Skeletal muscle tissue (tissue), 4 donors: ENCODE measurements around the gene BEX1. TPM values are rescaled to one million over a fixed set of nuclear protein-coding genes. Genes with fewer than 3 reads are reported as not detected.
"Not testable (repeated sequence)": the region's sequence is repeated elsewhere in the genome, so short reads cannot be mapped to it uniquely, and the experiment has no call there.

Experiments used
- H3K27ac ChIP-seq: one replicate; pipeline ENCODE4 v1.7.0; 2013; ENCODE audit warnings: mild to moderate bottlenecking, low read depth, low read length, inconsistent platforms
- H3K27me3 ChIP-seq, 3 donors: one replicate each; pipeline ENCODE4 v1.7.0; 2013; ENCODE audit warnings: low read length in 3 of 3; ENCODE audit not compliant: control insufficient read depth in 3 of 3, insufficient read depth in 3 of 3
- H3K36me3 ChIP-seq, 3 donors: one replicate each; pipeline ENCODE4 v1.7.0; 2013; ENCODE audit warnings: low read length in 3 of 3; ENCODE audit not compliant: control insufficient read depth in 3 of 3, insufficient read depth in 3 of 3
- H3K4me1 ChIP-seq, 3 donors: one replicate each; pipeline ENCODE4 v1.7.0; 2013; ENCODE audit warnings: low read length in 3 of 3, mild to moderate bottlenecking in 3 of 3; ENCODE audit not compliant: control insufficient read depth in 3 of 3, insufficient read depth in 3 of 3
- H3K4me3 ChIP-seq, 3 donors: one replicate each; pipeline ENCODE4 v1.7.0; 2013; ENCODE audit warnings: low read length in 3 of 3
- H3K9ac ChIP-seq, 3 donors: one replicate each; pipeline ENCODE4 v1.7.0; 2013; ENCODE audit warnings: low read length in 3 of 3, mild to moderate bottlenecking in 3 of 3, moderate library complexity in 2 of 3, low read depth in 1 of 3
- H3K9me3 ChIP-seq, 3 donors: one replicate each; pipeline ENCODE4 v1.7.0; 2013; ENCODE audit warnings: low read length in 3 of 3; ENCODE audit not compliant: control insufficient read depth in 3 of 3
- total RNA-seq: library from RNA; depleted of rRNA; stranded (reverse); fragments of >200 nt; gene quantifications from one replicate; pipeline ENCODE4 v1.2.3, GENCODE V29; 2014
- donor health status: Osteomylitis.

BEX1 gene
- total RNA-seq, 1 donor from 2014 or later = 1.0 TPM

DNA sequence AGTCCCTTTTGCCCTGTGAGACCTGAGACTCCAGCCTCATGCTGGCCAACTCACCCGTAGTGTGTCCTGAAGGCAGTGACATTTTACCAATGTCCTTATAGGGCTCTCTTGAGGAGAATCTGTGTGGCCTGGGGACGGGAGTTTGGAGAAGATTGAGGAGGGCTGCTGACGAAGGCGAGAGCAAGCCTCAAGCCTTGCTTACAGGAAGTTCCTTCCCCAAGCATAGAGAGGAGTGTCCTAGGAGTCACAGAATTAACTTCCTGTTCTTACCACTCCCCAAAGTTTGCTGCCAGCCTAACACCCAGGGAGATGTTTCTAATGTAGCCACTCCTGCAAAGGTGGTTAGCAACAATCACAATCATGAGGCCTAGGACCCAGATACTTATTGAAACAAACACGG lies 29.0 kb upstream of the BEX1 start, which contains the start of gene NXF3:
NXF3 (minus strand) TSS at position 202 of the 400 bp plus-strand sequence; CDS start at position 82, 120 bp downstream.
- Histone ChIP-seq H3K4me3 (no peak within 1 kb of the TSS), H3K36me3 (no peaks in the 10 kb centered on the region), H3K9me3 (no peaks in the 10 kb centered on the region), H3K27me3 (no peaks in the 10 kb centered on the region), H3K4me1 (no peaks in the 10 kb centered on the region), H3K9ac (no peak within 1 kb of the TSS), H3K27ac (no peak within 1 kb of the TSS)

DNA sequence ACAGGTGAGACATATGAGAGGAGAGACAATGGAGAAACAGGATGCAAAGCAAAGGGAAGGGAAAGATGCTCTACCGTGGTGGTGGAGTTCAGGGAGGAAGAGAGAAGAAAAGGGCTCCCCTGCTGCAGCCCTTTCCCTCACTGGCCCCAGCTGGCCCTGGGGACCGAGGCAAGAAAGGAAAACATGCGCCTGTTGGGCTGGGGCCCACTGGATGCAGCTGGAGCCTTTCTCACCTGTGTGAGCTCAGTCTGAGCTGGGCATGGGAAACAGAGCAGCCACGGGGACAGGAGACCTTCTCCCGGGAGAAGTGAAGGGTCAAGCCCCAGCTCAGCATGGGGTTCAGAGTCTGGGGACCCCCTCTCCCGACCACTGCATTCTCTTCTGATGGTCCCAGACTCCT lies 17.1 kb upstream of the BEX1 start:
- Histone ChIP-seq H3K4me1 (no peaks in the 10 kb centered on the region), H3K9ac (no peak overlapping the region), H3K27me3 (peaks cover 0 to 6% (median 2%) of the 10 kb centered on the region in 3 donors), H3K4me3 (no peak overlapping the region), H3K27ac (no peak overlapping the region), H3K9me3 (no peaks in the 10 kb centered on the region), H3K36me3 (no peaks in the 10 kb centered on the region)

DNA sequence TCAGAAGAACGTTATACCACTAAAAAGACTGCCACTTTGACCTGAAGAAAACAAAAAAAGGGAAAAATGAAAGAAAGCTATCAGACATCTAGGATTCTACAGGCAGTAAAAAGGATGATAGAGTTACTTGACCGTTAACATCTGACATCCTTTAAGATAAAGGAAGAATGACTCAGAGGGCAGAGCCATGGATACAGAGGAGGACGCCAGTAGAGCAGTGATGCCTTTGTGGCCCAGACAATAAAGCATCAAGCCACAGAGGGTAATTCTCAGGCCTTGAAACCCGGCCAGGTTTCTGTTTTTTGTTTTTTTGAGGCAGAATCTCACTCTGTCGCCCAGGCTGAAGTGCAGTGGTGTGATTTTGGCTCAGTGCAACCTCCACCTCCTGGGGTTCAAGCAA lies 9.5 kb upstream of the BEX1 start:
- H3K27me3 ChIP-seq = no peaks in the 10 kb centered on the region
- no peak overlapping the region for H3K4me3 ChIP-seq
- H3K27ac ChIP-seq = no peak overlapping the region
- H3K4me1 ChIP-seq = no peaks in the 10 kb centered on the region
- no peaks in the 10 kb centered on the region for H3K36me3 ChIP-seq
- no peak overlapping the region for H3K9ac ChIP-seq
- no peaks in the 10 kb centered on the region for H3K9me3 ChIP-seq

DNA sequence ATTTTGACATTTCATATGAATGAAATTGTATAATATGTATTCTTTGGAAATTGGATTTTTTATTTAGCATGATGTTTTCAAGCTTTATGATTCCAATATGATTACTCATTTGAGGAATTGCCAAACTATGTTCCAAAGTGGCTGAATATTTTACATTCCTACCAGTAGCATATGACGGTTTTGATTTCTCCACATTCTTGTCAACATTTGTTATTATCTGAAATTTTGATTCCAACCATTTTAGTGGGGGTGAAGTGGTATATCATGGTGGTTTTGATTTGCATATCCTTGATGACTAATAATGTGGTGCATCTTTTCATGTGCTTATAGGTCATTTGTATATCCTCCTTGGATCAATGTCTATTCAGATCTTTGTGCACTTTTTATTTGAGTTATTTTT lies 2.6 kb upstream of the BEX1 start:
- H3K4me3 ChIP-seq = no peak overlapping the region
- H3K27me3 ChIP-seq = peaks cover 0 to 3% (median 3%) of the 10 kb centered on the region in 3 donors
- H3K4me1 ChIP-seq = no peaks in the 10 kb centered on the region
- no peak overlapping the region for H3K27ac ChIP-seq
- no peaks in the 10 kb centered on the region for H3K36me3 ChIP-seq
- peaks cover 0 to 3% (median 0%) of the 10 kb centered on the region in 3 donors for H3K9me3 ChIP-seq
- H3K9ac ChIP-seq = no peak overlapping the region

DNA sequence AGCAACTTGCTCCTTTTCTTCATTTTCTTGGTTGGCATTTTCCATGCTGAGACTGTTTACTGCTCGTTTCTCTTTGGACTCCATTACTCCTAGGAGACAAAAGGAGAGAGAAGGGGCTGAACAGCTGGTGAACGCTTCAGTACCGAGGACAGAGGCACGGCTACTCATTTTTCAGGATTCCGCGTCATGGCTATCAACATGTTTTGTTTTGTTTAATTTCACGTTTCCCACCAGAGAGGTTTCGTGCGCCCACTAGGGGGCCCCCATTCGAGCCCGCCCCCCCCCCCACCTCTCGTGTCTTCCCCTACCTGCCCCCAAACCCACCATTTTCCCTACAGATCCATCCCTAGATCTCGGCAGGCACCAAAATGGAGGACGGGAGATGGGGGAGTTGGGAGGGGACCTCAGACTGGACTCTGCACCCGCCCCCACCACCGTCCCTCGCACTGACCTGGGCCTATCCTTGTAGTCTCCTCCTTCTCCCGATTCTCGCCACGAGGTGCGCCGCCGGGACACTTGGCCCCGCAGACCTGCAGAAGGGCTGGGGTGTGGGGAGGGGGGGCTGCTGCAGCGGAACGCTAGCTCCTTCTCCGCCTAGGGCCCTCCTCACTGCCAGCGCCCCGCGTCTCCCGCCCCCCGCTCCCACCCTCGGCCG lies 653 bp downstream of the BEX1 start:
- Histone ChIP-seq H3K9me3 (peaks cover 0 to 3% (median 0%) of the 10 kb centered on the region in 3 donors), H3K27ac (no peak overlapping the region), H3K36me3 (no peaks in the 10 kb centered on the region), H3K9ac (no peak overlapping the region), H3K27me3 (peaks cover 0 to 3% (median 3%) of the 10 kb centered on the region in 3 donors), H3K4me1 (no peaks in the 10 kb centered on the region), H3K4me3 (no peak overlapping the region)

DNA sequence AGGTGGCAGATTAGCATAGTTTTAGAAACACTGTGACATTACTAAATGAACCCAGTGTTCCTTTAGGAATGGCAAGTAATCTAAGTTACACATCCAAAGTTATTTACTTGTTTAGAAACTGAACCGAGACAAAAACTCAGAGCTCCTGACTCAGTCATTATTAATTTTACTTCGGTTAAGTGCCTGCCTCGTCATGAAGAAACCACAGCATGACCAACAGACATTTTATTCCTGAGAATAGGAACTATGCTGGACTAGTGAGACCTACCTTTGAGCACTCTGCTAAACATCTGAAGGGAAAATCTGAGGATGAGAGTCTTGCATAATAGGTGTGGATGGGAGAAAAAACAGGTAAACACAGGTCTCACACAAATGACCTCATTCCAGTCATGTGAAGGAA lies 2.5 kb downstream of the BEX1 start:
- H3K9me3 ChIP-seq = peaks cover 0 to 3% (median 0%) of the 10 kb centered on the region in 3 donors

DNA sequence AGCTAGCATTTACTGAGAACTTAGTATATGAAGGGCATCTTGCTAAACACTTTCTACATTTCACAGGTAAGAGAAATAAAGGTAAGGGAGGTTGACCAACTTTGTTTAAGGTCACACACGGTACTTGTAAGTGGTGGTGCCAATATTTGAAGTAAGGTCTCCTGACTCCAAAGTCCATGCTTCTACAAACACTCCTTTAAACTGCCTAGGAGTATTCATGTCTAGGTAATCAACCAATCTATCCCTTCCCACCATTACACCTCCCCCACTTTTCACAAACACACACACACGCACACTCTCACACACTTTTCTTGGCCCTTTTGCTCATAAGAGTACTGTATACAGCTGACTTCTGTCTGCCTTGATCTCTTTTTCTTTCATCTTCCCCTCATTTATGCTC lies 7.1 kb downstream of the BEX1 start:
- H3K9ac ChIP-seq = no peak overlapping the region
- H3K27me3 ChIP-seq = peaks cover 0 to 2% (median 0%) of the 10 kb centered on the region in 3 donors

More for the DNA sequence above, 2.5 kb downstream of the BEX1 start:
- Histone ChIP-seq H3K9ac (no peak overlapping the region), H3K36me3 (no peaks in the 10 kb centered on the region), H3K27me3 (peaks cover 0 to 3% (median 3%) of the 10 kb centered on the region in 3 donors), H3K4me1 (no peaks in the 10 kb centered on the region), H3K4me3 (no peak overlapping the region), H3K27ac (no peak overlapping the region)

DNA sequence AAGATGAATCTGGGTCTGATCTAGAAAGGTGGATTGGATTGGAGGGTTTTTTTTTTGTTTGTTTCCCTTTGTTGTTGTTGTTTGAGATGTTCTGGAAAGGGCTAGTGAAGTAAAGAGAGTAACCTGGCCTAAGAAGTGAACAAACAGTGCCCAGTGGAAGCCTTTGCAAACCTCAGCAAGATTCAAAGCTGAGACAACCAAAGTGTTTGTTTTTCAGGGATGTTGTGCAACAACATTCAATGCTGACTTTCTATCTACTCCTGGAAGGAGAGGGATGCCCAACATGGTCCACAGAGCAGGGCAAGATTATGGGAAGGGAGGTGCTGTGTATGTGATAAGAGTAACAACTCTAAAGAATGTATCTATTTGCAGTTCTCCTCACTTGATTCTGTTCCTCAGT lies 11.3 kb downstream of the BEX1 start:
- Histone ChIP-seq H3K9ac (no peak overlapping the region), H3K27me3 (peaks cover 0 to 2% (median 0%) of the 10 kb centered on the region in 3 donors), H3K27ac (no peak overlapping the region), H3K4me1 (no peaks in the 10 kb centered on the region), H3K36me3 (no peaks in the 10 kb centered on the region), H3K4me3 (no peak overlapping the region), H3K9me3 (no peaks in the 10 kb centered on the region)

More for the DNA sequence above, 7.1 kb downstream of the BEX1 start:
- Histone ChIP-seq H3K27ac (no peak overlapping the region), H3K36me3 (no peaks in the 10 kb centered on the region), H3K9me3 (no peaks in the 10 kb centered on the region), H3K4me3 (no peak overlapping the region), H3K4me1 (no peaks in the 10 kb centered on the region)

DNA sequence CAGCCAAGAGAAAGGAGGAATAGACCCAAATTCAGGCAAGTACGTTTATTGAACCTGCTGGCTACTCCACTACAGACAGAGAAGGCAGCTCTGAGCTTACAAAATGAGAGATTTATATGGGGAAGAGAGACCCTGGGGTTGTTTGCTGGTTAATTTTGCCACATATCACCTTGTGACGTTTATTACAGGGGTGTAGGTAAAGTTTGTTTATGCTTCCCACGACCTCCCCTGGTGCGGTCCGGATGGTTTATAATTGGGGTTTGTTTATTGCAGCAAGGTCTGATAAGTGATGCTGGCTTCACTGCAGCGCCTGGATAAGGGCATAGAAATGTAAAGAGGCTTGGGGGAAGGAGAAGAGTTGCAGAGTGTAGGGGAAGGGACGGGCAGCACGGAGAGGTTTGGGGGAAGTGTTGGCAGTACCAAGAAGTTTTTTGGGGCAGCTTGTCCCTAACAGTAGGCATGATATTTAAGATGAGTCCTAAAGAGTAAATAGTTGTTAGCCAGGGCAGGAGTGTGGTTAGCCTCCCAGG lies 12.6 kb downstream of the BEX1 start:
- Histone ChIP-seq H3K4me3 (no peak overlapping the region), H3K27me3 (peaks cover 0 to 2% (median 0%) of the 10 kb centered on the region in 3 donors), H3K4me1 (no peaks in the 10 kb centered on the region), H3K36me3 (no peaks in the 10 kb centered on the region), H3K9me3 (no peaks in the 10 kb centered on the region), H3K27ac (no peak overlapping the region), H3K9ac (no peak overlapping the region)

DNA sequence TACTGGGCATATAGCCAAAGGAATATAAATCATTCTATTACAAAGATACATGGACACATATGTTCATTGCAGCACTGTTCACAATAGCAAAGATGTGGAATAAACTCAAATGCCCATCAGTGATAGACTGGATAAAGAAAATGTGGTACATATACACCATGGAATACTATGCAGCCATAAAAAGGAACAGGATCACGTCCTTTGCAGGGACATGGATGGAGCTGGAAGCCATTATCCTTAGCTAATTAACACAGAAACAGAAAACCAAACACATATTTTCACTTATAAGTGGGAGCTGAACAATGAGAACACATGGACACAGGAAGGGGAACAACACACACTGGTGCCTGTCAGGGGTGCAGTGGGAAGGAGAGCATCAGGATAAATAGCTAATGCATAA lies 30.6 kb downstream of the BEX1 start:
- H3K27ac ChIP-seq, H3K27me3 ChIP-seq, H3K9ac ChIP-seq: not testable (repeated sequence)

More for the DNA sequence above, 30.6 kb downstream of the BEX1 start:
- not testable (repeated sequence) for H3K9me3 ChIP-seq, H3K36me3 ChIP-seq, H3K4me3 ChIP-seq, H3K4me1 ChIP-seq
